Measurements from ENCODE around the gene GREM1. TPM values are rescaled to one million over a fixed set of nuclear protein-coding genes. Genes with fewer than 3 reads are reported as not detected.

The GREM1 gene
- total RNA-seq, 4 donors from 2014 or later, result 0.79 to 77.3 (median 15.8) TPM

Other genes with a start within 250 kb of the GREM1 start
- 10 to 100 TPM in 2 of 4 donors, 1 to 10 TPM in 2; 5.0 to 15.0 (median 9.9) TPM for gene GOLGA8N, start 124.5 kb upstream of the GREM1 start, total RNA-seq
- 1 to 10 TPM; 1.1 to 6.7 (median 2.5) TPM for gene ARHGAP11A, start 102.5 kb upstream of the GREM1 start, total RNA-seq
- gene SCG5, start 76.3 kb upstream of the GREM1 start, total RNA-seq, result 1 to 10 TPM in 2 of 4 donors, not detected in 2; 2.1 to 3.4 TPM

Data from omental fat pad (tissue), 4 donors.